Measurements from ENCODE around the gene SYNPO2. TPM values are rescaled to one million over a fixed set of nuclear protein-coding genes. Genes with fewer than 3 reads are reported as not detected.

SYNPO2 gene
- total RNA-seq, 1 experiment from 2014 or later: 0.61 TPM

DNA sequence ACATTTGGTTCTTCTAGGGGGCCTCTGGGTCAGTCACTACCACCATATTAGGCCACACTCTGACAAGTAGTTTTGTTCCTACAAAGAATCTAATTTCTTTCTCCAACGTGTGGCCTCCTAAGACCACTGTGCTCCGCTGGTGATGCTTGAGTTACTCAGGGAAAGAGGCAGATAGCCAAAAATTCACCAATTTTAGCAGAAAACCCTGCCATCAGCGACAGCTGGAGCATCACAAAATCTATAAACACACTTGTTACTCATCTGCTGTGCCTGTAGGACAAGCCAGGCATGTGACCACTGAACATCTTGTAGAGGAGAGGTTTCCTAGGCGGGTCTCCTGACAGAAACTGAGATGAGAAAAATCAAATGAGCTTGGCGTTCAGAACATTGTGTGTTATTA lies 105.4 kb downstream of the SYNPO2 start:
- Mint-ChIP-seq H3K36me3 (ENCODE audit: insufficient read depth, unreplicated experiment) (no peaks in the 10 kb centered on the region), H3K4me1 (ENCODE audit: insufficient read depth, unreplicated experiment) (peaks cover 27% of the 10 kb centered on the region), H3K4me3 (ENCODE audit: unreplicated experiment) (no peak overlapping the region), H3K27ac (ENCODE audit: low read depth, unreplicated experiment) (no peak overlapping the region), H3K9me3 (ENCODE audit: unreplicated experiment) (no peaks in the 10 kb centered on the region), H3K27me3 (ENCODE audit: insufficient read depth, unreplicated experiment) (no peaks in the 10 kb centered on the region)
- DNase-seq (ENCODE audit: unreplicated experiment): no peak
- intact Hi-C loops (cut with micrococcal nuclease): no loop called here
- ChIA-PET CTCF (no interaction called here), POLR2A (interaction anchor here (1.0 to 1.5 kb wide), 2 partner anchors 32 to 221 kb away, joined by 3 to 7 read pairs; no protein-coding TSS in a partner anchor)
- TF ChIP-seq, protein P1, sequence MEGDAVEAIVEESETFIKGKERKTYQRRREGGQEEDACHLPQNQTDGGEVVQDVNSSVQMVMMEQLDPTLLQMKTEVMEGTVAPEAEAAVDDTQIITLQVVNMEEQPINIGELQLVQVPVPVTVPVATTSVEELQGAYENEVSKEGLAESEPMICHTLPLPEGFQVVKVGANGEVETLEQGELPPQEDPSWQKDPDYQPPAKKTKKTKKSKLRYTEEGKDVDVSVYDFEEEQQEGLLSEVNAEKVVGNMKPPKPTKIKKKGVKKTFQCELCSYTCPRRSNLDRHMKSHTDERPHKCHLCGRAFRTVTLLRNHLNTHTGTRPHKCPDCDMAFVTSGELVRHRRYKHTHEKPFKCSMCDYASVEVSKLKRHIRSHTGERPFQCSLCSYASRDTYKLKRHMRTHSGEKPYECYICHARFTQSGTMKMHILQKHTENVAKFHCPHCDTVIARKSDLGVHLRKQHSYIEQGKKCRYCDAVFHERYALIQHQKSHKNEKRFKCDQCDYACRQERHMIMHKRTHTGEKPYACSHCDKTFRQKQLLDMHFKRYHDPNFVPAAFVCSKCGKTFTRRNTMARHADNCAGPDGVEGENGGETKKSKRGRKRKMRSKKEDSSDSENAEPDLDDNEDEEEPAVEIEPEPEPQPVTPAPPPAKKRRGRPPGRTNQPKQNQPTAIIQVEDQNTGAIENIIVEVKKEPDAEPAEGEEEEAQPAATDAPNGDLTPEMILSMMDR (IDR thresholded peaks at IDR 0.05; ENCODE audit: unreplicated experiment): no peak
- BruUV-seq (replicated peaks): no TSS peak

DNA sequence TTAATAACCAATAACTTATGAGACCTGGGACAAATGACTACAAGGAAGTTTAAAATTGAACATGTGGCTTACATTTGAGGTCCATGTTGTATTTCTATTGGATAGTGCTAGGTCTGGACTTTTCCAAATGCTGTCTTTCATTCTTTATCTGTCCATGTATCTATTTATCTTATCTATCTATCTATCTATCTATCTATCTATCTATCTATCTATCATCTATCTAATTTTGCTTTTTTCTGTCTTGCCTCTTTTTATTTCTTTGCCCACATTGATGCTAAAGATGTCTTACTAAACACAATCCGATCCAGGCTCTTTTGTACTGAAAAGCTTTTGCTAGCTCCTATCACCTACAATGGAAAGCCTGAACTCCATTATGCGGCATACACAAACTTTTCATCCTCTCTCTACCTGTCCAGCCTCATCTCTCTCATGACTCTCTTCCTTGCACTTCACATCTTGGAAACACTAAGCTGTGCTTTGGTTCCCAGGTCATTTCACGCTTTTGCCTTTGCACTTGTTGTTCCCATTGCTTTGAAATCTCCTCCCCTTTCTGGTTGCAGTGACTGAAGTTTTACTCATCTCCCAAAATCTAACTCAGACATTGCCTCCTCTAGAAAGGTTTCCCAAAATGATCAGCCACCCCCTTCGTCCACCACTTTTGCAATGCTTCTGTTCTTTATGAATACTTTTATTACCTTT lies 107.2 kb downstream of the SYNPO2 start:
- ChIA-PET POLR2A (interaction anchor here (0.7 kb wide), 1 partner anchor 29 kb away, joined by 6 read pairs; no protein-coding TSS in a partner anchor), CTCF (interaction anchor here (1.5 kb wide), 1 partner anchor 14 kb away, joined by 7 read pairs; no protein-coding TSS in a partner anchor)
- BruUV-seq (replicated peaks): no TSS peak
- H3K36me3 Mint-ChIP-seq (ENCODE audit: insufficient read depth, unreplicated experiment): no peaks in the 10 kb centered on the region
- peaks cover 15% of the 10 kb centered on the region for H3K4me1 Mint-ChIP-seq (ENCODE audit: insufficient read depth, unreplicated experiment)
- no peak for DNase-seq (ENCODE audit: unreplicated experiment)
- no peak overlapping the region for H3K27ac Mint-ChIP-seq (ENCODE audit: low read depth, unreplicated experiment)
- intact Hi-C loops (cut with micrococcal nuclease): no loop called here
- no peaks in the 10 kb centered on the region for H3K9me3 Mint-ChIP-seq (ENCODE audit: unreplicated experiment)
- H3K27me3 Mint-ChIP-seq (ENCODE audit: insufficient read depth, unreplicated experiment): no peaks in the 10 kb centered on the region
- no peak overlapping the region for H3K4me3 Mint-ChIP-seq (ENCODE audit: unreplicated experiment)
- TF ChIP-seq, protein P1 (IDR thresholded peaks at IDR 0.05; ENCODE audit: unreplicated experiment): no peak

DNA sequence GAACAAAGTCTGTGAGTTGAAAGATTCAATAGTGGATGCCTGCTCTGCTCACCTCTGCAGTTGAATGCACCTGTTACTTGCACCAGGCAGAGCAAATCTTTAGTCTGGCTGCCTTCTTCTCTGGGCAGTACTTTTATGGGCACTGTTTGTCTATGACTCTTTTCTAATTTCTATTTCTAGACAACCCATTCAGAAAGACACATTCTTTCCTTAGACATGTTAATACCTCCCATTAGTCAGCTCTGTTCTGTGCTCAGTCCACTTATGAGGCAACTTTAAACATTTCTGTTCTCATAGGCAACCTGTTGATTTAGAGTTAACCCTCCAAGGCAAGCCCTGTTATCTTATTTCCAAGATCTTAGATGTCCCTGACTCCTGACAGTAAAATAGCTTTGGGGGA lies 108.9 kb downstream of the SYNPO2 start:
- no TSS peak for BruUV-seq (replicated peaks)
- CTCF ChIA-PET: interaction anchor here (0.7 to 0.9 kb wide), 3 partner anchors 18 to 71 kb away, joined by 3 to 4 read pairs (median 3); no protein-coding TSS in a partner anchor
- Mint-ChIP-seq H3K4me1 (ENCODE audit: insufficient read depth, unreplicated experiment) (peaks cover 5% of the 10 kb centered on the region), H3K9me3 (ENCODE audit: unreplicated experiment) (no peaks in the 10 kb centered on the region), H3K27ac (ENCODE audit: low read depth, unreplicated experiment) (no peak overlapping the region), H3K27me3 (ENCODE audit: insufficient read depth, unreplicated experiment) (no peaks in the 10 kb centered on the region), H3K36me3 (ENCODE audit: insufficient read depth, unreplicated experiment) (no peaks in the 10 kb centered on the region), H3K4me3 (ENCODE audit: unreplicated experiment) (no peak overlapping the region)
- POLR2A ChIA-PET: interaction anchor here (0.8 to 1.2 kb wide), 6 partner anchors 8 to 512 kb away, joined by 3 to 4 read pairs (median 3); a partner anchor contains a TSS
- intact Hi-C loops (cut with micrococcal nuclease): no loop called here
- TF ChIP-seq, protein P1 (IDR thresholded peaks at IDR 0.05; ENCODE audit: unreplicated experiment): no peak
- no peak for DNase-seq (ENCODE audit: unreplicated experiment)

DNA sequence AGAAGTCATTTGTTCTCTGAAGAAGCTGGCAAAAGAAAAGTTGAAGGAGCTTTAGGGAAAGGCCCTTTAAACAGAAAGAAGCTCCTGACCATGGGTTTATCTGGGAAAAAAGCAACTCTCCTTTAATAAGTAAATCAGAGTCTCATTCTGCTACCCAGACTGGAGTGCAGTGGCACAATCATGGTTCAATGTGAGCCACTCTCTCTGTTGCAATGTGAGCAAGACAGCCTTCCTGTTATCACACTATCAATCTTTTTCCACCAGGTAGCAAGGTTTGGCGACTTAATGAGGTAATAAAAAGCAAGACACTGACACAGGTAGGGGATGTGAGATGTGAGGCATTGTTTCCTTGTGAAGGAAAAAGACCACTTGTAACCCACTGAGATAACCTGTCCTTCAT lies 111.3 kb downstream of the SYNPO2 start:
- TF ChIP-seq, protein P1 (IDR thresholded peaks at IDR 0.05; ENCODE audit: unreplicated experiment): no peak

More for the DNA sequence above, 111.3 kb downstream of the SYNPO2 start:
- Mint-ChIP-seq H3K4me1 (ENCODE audit: insufficient read depth, unreplicated experiment) (peaks cover 5% of the 10 kb centered on the region), H3K36me3 (ENCODE audit: insufficient read depth, unreplicated experiment) (no peaks in the 10 kb centered on the region), H3K27ac (ENCODE audit: low read depth, unreplicated experiment) (no peak overlapping the region), H3K4me3 (ENCODE audit: unreplicated experiment) (no peak overlapping the region), H3K27me3 (ENCODE audit: insufficient read depth, unreplicated experiment) (no peaks in the 10 kb centered on the region), H3K9me3 (ENCODE audit: unreplicated experiment) (no peaks in the 10 kb centered on the region)
- no TSS peak for BruUV-seq (replicated peaks)
- intact Hi-C loops (cut with micrococcal nuclease): no loop called here
- ChIA-PET CTCF (interaction anchor here (0.6 to 1.1 kb wide), 4 partner anchors 9 to 163 kb away, joined by 3 read pairs; no protein-coding TSS in a partner anchor), POLR2A (interaction anchor here (1.1 to 1.5 kb wide), 2 partner anchors 10 to 26 kb away, joined by 4 read pairs; no protein-coding TSS in a partner anchor)
- DNase-seq (ENCODE audit: unreplicated experiment): no peak

Data from MCF 10A (cell line).